COLO668 (cell line): ENCODE measurements around the gene RASD2.

ENCODE experiments used
- DNase-seq: peaks from one replicate; lab custom pipeline; 2025; ENCODE audit not compliant: unreplicated experiment; lab: John Stamatoyannopoulos, UW

Gene RASD2

DNA sequence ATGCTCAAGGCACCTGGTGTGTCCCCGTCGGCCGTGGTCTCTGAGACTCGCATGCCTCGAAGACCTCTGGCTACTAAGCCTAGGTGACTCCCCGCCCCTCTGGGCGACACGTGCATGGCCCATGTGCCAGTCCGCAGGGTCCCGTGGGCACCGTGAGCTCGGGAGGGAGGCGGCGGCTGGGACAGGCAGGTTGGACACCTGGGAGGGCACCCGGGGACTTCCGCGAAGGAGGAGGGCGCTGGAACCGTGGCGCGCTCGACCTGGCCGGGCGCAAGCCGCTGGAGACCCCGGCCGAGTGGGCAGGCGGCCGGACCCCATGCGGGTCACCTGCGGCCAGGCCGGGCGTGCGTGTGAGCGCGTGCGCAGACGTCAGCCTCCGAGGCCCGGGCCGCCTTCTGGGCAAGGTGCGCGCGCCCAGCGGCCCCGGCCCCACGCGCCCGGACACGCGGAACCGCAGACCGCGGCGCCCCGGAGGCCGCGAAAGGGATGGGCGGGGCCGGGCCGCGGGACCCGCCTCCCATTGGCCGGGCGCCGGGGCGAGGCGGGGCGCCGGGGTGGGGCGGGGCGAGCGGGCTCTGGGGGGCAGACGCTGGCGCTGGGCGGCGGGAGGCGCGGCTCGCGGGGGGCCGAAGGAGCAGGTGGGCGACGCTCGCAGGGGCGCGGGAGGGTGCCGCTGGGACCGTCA lies 579 bp upstream of the RASD2 start:
- DNase-seq = peak; percentile 88

- peak; percentile 63 for DNase-seq
Measured at GRCh38 chr22:35541254-35541748, 670 bp downstream of the RASD2 start.

GRCh38 chr22:35542157-35542938 lies 1.7 kb downstream of the RASD2 start:
- DNase-seq = peak; percentile 56

- DNase-seq = no peak
Measured at GRCh38 chr22:35542939-35543516, 2.4 kb downstream of the RASD2 start.

GRCh38 chr22:35543702-35544101 lies 3.1 kb downstream of the RASD2 start:
- DNase-seq = no peak

DNA sequence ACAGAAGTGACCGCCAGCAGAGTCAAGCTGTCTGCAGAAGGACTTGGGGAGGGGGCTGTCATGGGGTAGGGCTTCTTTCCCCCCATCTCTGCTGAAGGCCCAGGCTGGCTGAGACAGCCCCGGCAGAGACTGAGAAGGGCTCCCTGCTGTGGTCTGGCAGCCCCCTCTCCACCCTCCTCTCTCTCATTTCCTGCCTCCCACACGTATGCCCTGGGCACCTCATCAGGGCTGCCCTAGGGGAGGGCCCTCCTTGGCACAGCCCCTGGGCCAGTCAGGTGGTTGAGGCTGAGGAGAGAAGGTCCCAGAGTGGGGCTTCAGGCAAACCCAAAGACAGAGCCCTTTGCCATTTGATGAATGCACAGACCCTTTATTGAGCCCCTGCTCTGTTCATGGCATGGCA lies 3.6 kb downstream of the RASD2 start:
- no peak for DNase-seq

DNA sequence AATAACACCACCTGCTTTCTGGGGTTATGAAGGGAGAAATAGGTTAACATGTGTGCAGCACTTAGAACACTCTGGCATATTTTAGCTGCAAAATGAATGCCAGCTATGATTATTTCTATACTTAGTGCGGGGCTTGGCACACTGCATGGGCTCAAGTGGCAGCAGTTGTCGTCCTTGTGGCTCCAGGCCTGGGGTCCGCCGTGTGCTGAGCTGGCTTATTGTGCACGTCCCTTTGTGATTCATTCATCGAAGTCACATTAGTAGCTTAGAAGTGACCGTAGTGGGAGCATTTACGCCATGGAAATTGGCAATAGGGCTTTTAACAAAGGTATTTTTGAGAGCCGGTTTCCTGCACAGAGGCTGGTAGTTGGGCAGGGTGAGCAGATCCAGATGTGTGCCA lies 4.2 kb downstream of the RASD2 start:
- no peak for DNase-seq

DNA sequence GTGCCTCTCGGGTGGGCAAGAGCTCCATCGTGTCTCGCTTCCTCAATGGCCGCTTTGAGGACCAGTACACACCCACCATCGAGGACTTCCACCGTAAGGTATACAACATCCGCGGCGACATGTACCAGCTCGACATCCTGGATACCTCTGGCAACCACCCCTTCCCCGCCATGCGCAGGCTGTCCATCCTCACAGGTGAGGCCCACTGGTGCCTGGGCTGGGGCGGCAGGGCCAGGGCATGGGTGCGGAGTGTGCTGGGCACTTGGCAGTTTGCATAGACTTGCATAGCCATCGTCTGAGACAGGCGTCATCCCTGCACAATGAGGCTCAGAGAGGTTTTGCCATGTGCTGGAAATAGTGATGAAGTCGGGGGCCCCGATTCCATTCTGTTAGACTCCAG lies 6.3 kb downstream of the RASD2 start:
- DNase-seq = no peak

- no peak for DNase-seq
Measured at GRCh38 chr22:35547987-35548721, 7.5 kb downstream of the RASD2 start.

DNA sequence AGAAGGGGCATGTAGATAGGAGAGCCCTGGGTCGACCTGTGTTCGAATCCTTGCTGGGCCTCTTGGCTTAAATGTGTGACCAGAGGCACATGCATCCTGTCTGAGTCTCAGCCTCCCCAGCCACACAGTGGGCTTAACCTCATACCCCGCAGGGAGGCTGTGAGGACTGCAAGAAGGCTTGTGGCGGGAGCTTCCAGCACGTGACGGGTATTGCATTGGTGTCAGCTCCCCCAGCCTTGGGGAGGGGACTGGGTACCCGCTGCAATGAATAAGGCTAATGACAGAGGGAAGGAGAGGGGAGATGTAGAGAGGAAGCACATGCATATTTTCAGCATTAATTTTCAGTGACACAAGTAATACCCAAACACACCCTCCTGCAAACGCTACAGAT lies 8.1 kb downstream of the RASD2 start:
- no peak for DNase-seq

- no peak for DNase-seq
Measured at GRCh38 chr22:35549328-35549727, 8.7 kb downstream of the RASD2 start.

- DNase-seq = no peak
Measured at GRCh38 chr22:35551549-35552177, 11.0 kb downstream of the RASD2 start.

- peak; percentile 23 for DNase-seq
Measured at GRCh38 chr22:35552196-35552842, 11.7 kb downstream of the RASD2 start.

DNA sequence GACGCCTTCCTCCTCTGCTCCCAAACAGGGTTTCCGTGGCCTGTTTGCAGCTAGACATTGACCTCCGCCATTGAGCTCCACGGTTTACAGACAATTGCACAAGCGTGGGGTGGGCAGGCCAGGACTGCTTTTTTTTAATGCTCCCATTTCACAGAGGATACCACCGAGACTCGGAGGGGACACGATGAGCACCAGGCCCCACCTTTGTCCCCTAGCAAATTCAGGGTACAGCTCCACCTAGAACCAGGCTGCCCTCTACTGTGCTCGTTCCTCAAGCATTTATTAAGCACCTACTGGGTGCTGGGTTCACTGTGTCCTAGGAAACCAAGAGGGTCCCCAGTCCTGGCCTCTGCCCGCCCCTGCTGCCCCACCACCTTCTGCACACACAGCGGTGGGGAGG lies 12.2 kb downstream of the RASD2 start:
- no peak for DNase-seq

- DNase-seq = no peak
Measured at GRCh38 chr22:35553341-35553740, 12.7 kb downstream of the RASD2 start.

GRCh38 chr22:35554297-35554845 lies 13.7 kb downstream of the RASD2 start:
- DNase-seq = no peak

- DNase-seq = no peak
Measured at GRCh38 chr22:35555483-35555890, 14.9 kb downstream of the RASD2 start.

- DNase-seq = no peak
Measured at GRCh38 chr22:35555946-35556547, 15.4 kb downstream of the RASD2 start.

DNA sequence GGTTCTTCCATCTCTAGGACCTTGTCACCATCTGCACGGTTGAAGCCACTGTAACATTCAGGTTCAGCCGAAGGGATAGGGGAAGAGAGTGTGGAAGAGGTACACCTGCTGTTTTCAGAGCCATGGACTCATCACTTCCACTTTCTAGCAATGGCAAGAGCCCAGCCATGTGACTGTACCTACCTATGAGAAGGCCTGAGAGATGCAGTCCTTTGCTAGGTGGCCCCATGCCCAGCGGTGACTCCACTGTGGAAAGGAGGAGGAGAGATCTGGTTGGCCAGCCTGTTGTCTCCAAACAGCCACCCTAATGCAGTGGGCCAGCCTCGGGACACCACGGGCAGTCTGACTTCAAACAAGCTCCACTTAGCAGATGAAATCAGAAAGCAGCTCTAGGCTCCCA lies 16.0 kb downstream of the RASD2 start:
- DNase-seq = no peak

- DNase-seq = no peak
Measured at GRCh38 chr22:35558031-35558430, 17.4 kb downstream of the RASD2 start.
